Mesothelial cell of epicardium (in vitro differentiated cells): Measurements from ENCODE around the gene OR10G7. TPM values are rescaled to one million over a fixed set of nuclear protein-coding genes. Genes with fewer than 3 reads are reported as not detected.

Experiments
- DNase-seq, 2 experiments: peaks; one replicate each; pipeline ENCODE4 v3.0.0; 2021; ENCODE audit warnings: low spot score in 2 of 2; ENCODE audit not compliant: unreplicated experiment in 2 of 2
- H3K27ac Mint-ChIP-seq: 2 replicates; pipeline ENCODE4 v1.8.0; 2021; ENCODE audit warnings: mixed read lengths
- H3K27me3 Mint-ChIP-seq: 2 replicates; pipeline ENCODE4 v1.8.0; 2021; ENCODE audit warnings: low read depth, mixed read lengths
- H3K36me3 Mint-ChIP-seq: 2 replicates; pipeline ENCODE4 v1.8.0; 2021; ENCODE audit warnings: mixed read lengths
- H3K4me1 Mint-ChIP-seq: 2 replicates; pipeline ENCODE4 v1.8.0; 2021; ENCODE audit warnings: mixed read lengths
- H3K4me3 Mint-ChIP-seq: 2 replicates; pipeline ENCODE4 v1.8.0; 2021; ENCODE audit warnings: mild to moderate bottlenecking, moderate library complexity, mixed read lengths
- H3K9me3 Mint-ChIP-seq: 2 replicates; pipeline ENCODE4 v1.8.0; 2021; ENCODE audit warnings: mixed read lengths
- total RNA-seq: library from RNA; stranded (reverse); gene quantifications from 3 replicates; pipeline ENCODE4 v1.2.1, GENCODE V29; 2021
- TF ChIP-seq, protein P1 (sequence below): fragments of 200-600 bp; sonication (generic); IDR thresholded peaks from one replicate; pipeline ENCODE4 v1.5.0; 2021; ENCODE audit warnings: antibody characterized with exemption; ENCODE audit not compliant: unreplicated experiment

Gene OR10G7
- total RNA-seq, 1 donor from 2014 or later = not detected

DNA sequence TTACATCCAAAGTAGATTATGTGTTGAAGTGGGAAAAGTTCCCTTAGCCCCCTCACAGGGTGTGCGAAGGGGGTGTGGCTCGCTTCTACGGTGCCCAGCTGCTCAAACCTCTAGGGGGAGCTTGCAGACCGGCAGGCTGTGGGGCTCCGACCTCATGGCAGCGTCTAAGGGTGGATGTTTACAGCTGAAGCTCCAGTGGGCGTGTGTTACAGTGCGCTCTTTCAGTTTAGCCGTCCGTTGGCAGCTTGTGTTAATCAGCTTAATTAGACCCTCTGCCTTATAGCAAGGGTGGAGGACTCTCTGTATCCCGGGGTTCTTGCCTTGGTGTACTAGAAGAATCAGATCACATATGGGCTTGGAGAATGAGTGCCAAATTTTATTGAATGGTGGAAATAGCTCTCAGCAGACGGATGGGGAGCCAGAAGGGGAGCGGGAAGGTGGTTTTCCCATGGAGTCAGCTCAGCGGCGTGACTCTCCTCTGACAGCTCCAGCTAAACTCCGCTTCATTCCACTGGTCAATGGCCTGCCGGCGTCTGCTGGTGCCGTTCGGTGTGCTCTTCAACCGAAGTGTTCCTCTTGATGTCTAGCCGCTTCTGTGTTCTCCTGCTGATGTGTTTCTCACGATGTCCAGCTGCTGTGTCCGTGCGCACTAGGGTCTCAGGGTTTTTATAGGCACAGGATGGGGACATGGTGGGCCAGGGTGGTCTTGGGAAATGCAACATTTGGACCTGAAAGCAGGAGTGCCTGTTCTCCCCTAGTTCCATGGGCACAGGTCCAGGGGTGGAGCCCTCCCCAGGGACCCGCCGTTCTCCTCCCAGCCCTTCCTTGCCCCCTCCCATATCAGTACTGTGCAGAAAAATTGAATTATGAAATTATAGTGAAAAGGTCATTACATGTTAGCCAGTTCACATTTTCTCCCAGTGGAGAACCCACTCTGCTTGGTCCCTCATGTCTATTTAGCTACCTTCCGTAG is 28.6 kb upstream of the OR10G7 start:
- peak in 1 of 2 experiments; percentile 54 for DNase-seq
- H3K36me3 Mint-ChIP-seq = no peaks in the 10 kb centered on the region
- peak overlapping the region; percentile 54 for H3K4me3 Mint-ChIP-seq
- H3K27me3 Mint-ChIP-seq = peaks cover 44% of the 10 kb centered on the region
- H3K27ac Mint-ChIP-seq = no peak overlapping the region
- H3K9me3 Mint-ChIP-seq = no peaks in the 10 kb centered on the region
- TF ChIP-seq, protein P1, sequence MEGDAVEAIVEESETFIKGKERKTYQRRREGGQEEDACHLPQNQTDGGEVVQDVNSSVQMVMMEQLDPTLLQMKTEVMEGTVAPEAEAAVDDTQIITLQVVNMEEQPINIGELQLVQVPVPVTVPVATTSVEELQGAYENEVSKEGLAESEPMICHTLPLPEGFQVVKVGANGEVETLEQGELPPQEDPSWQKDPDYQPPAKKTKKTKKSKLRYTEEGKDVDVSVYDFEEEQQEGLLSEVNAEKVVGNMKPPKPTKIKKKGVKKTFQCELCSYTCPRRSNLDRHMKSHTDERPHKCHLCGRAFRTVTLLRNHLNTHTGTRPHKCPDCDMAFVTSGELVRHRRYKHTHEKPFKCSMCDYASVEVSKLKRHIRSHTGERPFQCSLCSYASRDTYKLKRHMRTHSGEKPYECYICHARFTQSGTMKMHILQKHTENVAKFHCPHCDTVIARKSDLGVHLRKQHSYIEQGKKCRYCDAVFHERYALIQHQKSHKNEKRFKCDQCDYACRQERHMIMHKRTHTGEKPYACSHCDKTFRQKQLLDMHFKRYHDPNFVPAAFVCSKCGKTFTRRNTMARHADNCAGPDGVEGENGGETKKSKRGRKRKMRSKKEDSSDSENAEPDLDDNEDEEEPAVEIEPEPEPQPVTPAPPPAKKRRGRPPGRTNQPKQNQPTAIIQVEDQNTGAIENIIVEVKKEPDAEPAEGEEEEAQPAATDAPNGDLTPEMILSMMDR = peak; percentile 26
- peaks cover 2% of the 10 kb centered on the region for H3K4me1 Mint-ChIP-seq

DNA sequence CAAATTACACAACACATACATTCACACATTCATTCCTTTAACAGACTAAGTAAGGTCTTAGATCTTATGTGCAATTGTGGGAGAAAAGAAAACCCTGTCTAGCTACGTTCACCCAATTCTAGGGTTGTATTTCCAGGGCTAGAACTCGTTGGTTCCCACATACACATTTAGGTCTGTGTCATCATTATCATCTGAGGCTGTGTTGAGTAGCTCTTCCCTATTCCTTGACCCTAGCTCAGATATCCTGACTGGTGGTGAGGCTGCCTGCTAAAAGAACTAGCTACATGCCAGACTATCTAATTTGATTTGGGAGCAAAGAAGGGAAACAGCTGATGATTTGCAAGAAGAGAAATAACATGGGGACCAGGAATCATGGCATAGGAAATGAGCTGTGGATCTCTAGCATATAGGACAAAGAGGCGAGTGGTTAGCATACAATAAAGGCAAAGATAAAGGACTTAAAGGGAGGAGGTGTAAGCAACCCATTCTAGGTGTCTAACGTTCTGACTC is 27.5 kb upstream of the OR10G7 start:
- no peak for DNase-seq
- Mint-ChIP-seq H3K27ac (no peak overlapping the region), H3K36me3 (no peaks in the 10 kb centered on the region), H3K4me1 (peaks cover 2% of the 10 kb centered on the region), H3K9me3 (no peaks in the 10 kb centered on the region), H3K4me3 (no peak overlapping the region), H3K27me3 (peaks cover 49% of the 10 kb centered on the region)
- TF ChIP-seq, protein P1 = no peak

DNA sequence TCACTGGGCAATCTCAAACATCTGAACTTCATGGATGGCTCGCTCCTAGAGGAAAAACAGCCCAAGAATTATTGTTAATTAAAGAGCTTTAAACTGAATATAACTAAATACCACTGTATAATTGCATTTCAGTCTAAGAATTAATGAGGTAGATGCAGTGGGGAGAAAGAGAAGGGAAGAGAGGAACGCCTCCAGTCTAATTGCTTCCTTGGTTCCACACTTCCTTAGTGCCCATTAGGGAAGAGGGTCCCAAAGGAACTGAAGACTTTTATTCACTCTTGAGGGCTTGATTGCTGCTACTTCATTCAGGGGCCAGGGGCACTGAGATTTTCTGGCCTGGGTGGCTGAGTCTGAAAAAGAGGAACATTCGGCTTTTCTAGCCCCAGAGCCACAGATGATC is 11.8 kb upstream of the OR10G7 start:
- Mint-ChIP-seq H3K9me3 (peaks cover 2% of the 10 kb centered on the region), H3K4me1 (no peaks in the 10 kb centered on the region), H3K36me3 (no peaks in the 10 kb centered on the region), H3K4me3 (no peak overlapping the region), H3K27me3 (peaks cover 6% of the 10 kb centered on the region), H3K27ac (no peak overlapping the region)
- DNase-seq = no peak
- TF ChIP-seq, protein P1 = no peak

DNA sequence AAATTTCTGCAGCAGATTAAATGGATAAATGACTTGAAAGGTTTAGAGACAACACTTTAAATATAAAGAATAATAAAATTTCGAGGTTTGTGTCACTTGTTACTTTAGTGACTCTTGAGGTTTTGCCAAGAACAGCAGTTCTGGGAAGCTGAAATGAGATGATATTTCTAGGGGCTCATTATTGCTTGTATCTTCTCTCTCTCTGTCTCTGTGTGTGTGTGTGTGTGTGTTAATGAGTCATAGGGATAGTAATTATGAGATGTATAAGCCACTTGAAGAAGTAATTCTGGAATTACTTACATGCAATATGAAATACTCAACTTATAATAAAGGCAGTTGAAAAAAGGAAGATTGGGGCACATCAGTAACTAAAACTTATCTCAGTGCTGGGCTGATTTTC is 9.6 kb upstream of the OR10G7 start:
- H3K4me1 Mint-ChIP-seq = no peaks in the 10 kb centered on the region
- no peaks in the 10 kb centered on the region for H3K36me3 Mint-ChIP-seq
- DNase-seq = no peak
- H3K27ac Mint-ChIP-seq = no peak overlapping the region
- TF ChIP-seq, protein P1 = no peak
- peaks cover 8% of the 10 kb centered on the region for H3K27me3 Mint-ChIP-seq
- H3K4me3 Mint-ChIP-seq = no peak overlapping the region
- H3K9me3 Mint-ChIP-seq = no peaks in the 10 kb centered on the region

DNA sequence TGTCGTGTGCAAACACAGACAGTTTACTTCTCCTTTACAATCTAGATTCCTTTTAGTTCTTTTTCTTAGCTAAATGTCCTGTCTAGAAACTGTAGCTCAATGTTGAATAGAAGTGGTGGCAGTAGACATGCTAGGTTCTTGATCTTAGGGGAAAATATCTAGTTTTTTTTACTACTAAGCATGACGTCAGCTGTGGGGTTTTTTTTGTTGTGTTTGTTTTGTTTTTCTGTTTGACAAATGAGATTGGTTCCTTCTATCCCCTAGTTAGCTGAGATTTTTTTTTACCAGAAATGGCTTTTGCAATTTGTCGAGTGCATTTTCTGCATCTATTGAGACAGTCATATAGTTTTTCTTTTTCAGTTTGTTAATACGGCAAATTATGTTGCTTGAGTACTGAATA is 2.3 kb upstream of the OR10G7 start:
- no peaks in the 10 kb centered on the region for H3K9me3 Mint-ChIP-seq
- H3K27ac Mint-ChIP-seq = no peak overlapping the region
- H3K36me3 Mint-ChIP-seq = no peaks in the 10 kb centered on the region
- peaks cover 3% of the 10 kb centered on the region for H3K27me3 Mint-ChIP-seq
- H3K4me1 Mint-ChIP-seq = no peaks in the 10 kb centered on the region
- TF ChIP-seq, protein P1 = no peak
- no peak for DNase-seq
- no peak overlapping the region for H3K4me3 Mint-ChIP-seq
